ENCODE data around the gene C1orf167.
A peak's percentile ranks its signal among the peaks of the same experiment; 100 is the strongest.
"Not testable (repeated sequence)": the region's sequence is repeated elsewhere in the genome, so short reads cannot be mapped to it uniquely, and the experiment has no call there.

Gene C1orf167

GRCh38 chr1:11803924-11804665 is 42.1 kb downstream of the C1orf167 start:
- not testable (repeated sequence) for DNase-seq

GRCh38 chr1:11804666-11805421 is 42.9 kb downstream of the C1orf167 start:
- peak; percentile 25 for DNase-seq

DNA sequence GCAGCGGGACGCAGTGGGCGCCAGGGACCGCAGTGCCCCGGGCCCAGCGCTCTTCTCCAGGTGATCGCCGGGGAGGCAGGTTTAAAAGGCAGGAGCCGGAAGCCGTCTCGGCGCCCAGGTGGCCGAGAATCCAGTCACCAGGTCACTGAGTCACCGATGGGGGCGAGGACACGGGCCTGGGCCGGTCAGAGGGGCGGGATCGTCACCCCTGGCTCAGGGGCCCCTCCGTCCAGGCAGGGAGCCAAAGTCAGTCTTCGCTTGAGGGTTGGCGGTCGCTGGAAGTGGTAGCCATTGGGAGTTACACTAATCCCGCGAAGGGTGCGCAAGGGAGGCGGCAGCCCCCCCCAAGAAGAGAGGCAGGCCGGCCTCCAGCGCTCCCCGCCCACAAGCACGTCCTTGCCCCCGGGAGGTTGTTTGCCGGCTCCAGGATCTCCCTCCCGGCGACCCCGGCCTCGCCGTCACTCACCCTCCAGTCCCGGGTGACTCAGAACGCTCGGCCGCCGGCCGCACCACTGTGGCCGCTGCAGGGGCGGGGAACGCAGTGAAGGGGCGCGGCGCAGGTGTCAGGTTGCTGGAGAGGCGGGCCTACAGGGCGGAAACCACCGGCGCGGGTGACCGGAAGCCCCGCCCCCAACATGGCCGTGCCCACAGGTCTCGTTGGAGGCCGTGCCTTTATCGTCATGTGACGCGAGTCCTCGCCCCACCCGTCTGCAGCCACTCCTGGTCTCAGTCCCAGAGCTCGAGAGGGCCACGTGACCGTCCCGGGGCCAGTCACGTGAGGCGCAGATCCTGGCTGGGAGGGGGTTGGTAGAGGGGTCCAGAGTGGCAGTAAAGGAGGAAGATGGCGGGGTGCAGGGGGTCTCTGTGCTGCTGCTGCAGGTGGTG is 43.7 kb downstream of the C1orf167 start, which contains the start of the genes CLCN6 and MTHFR:
CLCN6 (plus strand) TSS at position 770 of the 885 bp plus-strand sequence; CDS start at position 842, 72 bp downstream.
MTHFR (minus strand) TSS at position 543 of the 885 bp plus-strand sequence. CDS start 2,848 bp downstream, outside the sequence.
- peak; percentile 93 for DNase-seq

DNA sequence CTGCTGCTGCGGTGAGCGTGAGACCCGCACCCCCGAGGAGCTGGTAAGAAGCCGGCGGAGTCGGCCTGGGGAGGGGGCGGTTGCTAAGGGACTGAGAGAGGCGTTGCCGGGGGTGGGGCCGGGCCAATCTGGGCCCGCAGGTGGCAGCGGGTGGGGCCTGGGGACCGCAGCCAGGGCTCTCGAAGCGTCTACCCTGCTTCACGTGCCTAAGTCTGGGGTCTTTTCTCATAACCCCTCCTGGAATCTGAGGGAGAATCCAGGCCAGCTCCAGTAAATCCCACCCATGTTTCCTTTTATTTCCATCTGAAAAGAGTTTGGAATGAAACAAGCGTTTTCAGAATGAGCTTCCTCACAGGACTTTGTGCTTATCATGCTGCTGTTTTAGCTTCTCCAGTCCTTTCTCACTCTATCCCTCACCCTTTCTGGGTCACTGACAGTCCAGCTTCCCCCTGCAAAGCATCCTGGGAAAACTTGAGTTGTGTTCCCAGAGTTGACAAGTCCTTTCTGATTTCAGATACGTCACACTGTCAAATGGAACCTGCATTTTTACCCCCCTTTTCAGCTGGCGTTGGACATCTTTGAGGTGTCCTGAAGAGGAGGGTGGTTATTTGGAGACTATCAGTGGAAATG is 44.4 kb downstream of the C1orf167 start:
- DNase-seq, result no peak

- DNase-seq, result no peak
Measured at GRCh38 chr1:11807133-11807532, 45.1 kb downstream of the C1orf167 start.

DNA sequence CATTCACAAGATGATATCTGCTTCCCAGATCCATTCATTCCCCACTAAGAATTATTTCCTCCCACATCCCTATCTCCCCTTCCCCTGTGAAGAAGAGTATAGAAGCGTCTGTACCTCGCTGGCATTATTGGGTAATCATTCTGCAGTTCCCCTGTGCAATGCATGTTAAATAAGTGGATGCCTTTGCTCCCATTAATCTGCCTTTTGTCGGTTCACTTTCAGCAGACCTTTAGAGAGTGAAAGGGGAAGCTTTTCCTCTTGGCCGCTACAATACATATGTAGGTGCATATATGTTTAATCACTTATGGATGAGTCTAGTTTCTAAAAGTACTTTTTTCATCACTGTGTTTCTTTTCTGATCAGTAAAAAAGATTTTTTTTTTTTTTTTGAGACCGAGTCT is 51.0 kb downstream of the C1orf167 start:
- no peak for DNase-seq

- DNase-seq, result no peak
Measured at GRCh38 chr1:11817192-11817591, 55.2 kb downstream of the C1orf167 start.

DNA sequence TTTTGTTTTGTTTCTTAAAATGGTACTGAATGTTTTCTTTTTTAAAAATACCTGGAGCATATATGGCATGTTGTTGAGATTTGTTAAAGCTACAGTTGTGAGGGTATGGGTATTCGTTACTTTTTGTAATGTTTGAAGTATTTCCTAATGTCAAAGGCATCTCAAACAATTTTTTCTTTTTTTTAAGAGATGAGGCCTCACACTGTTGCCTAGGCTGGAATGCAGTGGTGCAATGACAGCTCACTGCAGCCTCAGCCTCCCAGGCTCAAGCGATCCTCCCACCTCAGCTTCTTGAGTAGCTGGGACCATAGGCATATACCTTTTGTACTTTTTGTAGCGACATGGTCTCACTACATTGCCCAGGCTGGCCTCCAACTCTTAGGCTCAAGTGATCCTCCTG is 60.1 kb downstream of the C1orf167 start:
- DNase-seq, result no peak

- no peak for DNase-seq
Measured at GRCh38 chr1:11823366-11824137, 61.6 kb downstream of the C1orf167 start.

DNA sequence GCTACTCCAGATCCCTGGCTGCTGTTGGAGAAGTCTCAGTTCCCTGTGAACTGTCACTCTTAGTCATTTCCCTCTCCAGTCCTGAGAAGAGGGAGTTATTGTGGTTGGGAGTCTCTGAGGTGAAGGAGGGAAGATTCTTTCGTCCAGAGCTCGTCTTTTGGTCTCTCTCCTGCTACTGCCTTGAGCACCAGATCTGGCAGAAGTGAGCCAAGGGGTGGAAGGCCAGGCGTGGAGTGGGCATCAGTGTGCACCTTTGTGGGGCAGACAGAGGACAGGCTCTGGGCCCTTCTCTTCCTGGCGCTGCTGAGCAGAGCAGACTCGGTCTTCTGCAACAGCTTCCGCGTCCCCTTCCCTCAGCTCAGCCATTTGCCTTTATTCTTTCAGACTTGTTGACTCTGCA is 63.1 kb downstream of the C1orf167 start:
- DNase-seq, result no peak

DNA sequence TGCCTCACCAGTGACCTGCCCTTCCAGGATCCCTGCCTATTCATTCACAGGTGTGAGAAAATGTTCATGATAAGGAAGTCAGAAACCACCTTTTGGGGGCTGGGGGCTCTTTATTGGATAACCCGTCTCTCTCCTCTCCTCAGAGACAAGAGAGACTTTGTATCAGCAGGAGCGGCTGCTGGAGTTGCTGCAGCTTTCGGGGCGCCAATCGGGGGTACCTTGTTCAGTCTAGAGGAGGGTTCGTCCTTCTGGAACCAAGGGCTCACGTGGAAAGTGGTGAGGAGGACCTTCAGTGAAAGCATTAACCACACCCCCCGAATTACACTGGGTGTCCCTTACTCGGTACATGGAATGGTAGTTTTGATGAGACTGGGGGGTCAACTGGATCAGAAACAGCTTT is 65.0 kb downstream of the C1orf167 start:
- DNase-seq, result no peak

DNA sequence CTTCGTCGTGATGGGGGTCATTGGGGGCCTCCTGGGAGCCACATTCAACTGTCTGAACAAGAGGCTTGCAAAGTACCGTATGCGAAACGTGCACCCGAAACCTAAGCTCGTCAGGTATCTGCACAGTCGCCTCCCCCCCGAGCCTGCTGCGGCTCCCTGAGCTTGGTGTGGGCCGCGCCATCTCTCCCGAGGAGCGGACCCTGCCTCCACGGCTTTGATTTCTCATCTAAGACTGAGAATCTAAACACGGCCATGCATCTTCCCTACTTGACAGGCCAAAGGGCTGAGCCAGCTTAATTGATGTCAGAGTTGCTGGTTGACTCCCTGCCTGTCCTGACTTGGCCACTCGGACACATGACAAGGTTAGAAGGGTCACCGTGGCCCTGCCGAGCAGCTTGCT is 66.5 kb downstream of the C1orf167 start:
- DNase-seq, result no peak

DNA sequence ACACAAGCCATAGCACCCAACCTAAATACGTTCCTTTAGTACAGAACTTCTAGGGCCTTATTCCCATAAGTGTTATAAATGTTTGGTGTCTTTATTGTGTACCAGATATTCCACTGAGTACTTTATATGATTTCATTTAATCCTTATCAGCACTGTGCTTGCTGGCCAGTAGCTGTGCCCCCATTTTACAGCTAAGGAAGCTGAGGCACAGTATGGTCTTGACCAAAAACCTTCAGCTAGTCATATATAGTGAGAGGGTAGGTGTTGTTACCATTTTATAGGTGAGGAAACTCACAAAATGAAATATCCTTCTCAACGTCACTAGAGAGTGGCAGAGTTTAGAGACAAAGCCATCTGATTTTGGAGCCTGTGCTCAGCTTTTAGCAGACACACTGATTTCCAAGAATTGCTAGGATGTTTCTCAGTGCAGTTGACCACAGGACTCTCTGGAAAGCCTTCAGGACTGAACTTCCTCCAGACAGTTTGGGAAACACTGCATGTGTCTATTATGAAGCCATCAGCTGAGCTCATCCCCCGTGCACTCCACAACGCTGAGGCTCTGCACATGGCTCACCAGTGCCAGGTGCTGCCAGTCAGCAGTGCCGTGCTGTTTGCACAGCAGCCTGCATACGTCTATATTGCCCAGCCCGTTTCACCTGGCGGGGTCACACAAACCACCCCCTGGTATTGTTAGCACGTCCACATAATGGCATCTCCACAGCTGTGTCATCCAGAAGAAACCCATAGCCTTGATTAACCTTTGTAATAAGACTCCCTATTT is 70.1 kb downstream of the C1orf167 start:
- DNase-seq, result no peak

DNA sequence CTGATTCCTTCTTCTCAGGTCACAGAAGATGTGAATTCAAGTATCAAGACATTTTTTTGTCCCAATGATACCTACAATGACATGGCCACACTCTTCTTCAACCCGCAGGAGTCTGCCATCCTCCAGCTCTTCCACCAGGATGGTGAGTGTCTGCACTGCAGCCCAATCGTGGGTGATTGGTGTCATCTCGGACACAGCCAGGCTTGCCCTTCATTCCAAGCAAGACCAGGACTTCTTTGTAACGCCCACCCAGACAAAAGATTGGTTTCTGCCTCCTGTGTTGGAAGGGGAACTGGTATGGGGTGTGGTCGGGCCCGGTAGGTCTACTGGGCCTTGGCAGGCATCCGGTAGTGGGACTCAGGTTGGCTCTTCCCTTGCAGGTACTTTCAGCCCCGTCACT is 71.5 kb downstream of the C1orf167 start:
- DNase-seq, result no peak

DNA sequence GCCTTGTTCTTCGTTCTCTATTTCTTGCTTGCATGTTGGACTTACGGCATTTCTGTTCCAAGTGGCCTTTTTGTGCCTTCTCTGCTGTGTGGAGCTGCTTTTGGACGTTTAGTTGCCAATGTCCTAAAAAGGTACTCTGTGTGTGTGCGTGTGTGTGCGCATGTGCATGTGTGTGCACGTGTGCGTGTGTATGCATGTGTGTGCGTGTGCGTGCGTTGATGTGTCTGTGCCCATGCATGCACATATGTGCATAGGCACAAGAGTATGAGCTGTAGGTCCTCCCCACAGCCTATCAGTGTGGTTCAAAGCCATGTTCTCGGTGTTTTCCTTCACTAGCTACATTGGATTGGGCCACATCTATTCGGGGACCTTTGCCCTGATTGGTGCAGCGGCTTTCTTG is 71.9 kb downstream of the C1orf167 start:
- DNase-seq, result no peak

GRCh38 chr1:11835441-11836225 is 73.6 kb downstream of the C1orf167 start:
- no peak for DNase-seq

DNA sequence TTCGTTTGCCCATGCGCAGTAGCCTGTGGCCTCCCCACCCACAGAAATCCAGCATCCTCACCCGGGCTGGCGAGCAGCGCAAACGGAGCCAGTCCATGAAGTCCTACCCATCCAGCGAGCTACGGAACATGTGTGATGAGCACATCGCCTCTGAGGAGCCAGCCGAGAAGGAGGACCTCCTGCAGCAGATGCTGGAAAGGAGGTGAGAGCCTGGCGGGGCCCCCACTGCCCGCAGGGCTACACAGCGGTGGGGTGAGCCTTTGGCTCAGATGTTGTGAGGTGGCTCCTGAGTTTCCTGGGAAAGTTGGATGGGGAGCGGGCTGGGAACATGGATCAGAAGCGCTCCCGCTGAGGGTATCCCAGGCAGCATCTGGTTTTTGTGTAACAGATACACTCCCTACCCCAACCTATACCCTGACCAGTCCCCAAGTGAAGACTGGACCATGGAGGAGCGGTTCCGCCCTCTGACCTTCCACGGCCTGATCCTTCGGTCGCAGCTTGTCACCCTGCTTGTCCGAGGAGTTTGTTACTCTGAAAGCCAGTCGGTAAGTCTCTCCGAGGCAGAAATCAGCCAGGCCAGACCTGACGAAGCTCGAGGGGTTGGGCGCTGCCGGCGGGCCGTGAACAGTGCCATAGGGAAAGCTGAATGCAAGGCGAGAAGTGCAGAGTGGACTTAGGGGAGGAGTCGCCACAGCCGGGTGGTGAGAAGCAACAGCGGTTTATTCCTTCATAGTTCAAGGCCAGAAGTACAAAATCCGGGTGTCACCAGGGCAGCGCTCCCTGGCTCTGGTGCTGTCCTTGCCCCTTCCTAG is 75.2 kb downstream of the C1orf167 start:
- no peak for DNase-seq

DNA sequence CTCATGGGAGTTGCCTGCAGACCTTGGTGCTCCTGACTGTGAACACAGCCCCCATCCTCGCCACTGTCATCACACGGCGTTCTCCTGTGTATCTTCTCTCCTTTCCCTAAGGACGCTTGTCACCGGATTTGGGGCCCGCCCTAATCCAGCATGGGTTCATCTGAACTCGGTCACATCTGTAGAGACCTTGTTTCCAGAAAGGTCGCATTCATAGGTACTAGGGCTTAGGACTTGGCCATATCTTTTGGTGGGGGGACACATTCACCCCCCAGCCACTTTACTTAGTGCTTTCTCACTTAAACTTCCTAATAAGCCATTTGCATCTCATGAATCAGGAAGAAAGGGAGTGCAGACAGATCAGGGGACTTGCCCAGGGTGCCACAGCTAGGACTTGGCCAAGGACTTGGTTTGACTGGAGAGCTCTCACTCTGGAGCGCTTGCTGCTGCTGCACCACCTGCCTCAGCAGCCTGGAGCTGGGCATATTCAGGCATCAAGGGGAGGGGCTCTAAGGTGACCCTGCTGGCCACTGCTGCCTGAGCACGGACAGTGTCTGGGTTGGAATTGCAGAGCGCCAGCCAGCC is 75.9 kb downstream of the C1orf167 start:
- no peak for DNase-seq

Data from activated T-cell treated with anti-CD3 and anti-CD28 coated beads for 4 hours (primary cell).